GM12891 (cell line): ENCODE data around the gene PEMT.

Experiments
- POLR2A ChIP-seq: IDR thresholded peaks from 2 replicates; pipeline ENCODE4 v1.6.1; 2011; ENCODE audit warnings: low read depth, low read length, control low read depth
- POLR2AphosphoS5 ChIP-seq: IDR thresholded peaks from 2 replicates; pipeline ENCODE4 v1.6.1; 2011; ENCODE audit warnings: low read depth, low read length, control low read depth
- SPI1 ChIP-seq: IDR thresholded peaks from 2 replicates; pipeline ENCODE4 v1.6.1; 2011; ENCODE audit warnings: low read depth, low read length, control low read depth
- TAF1 ChIP-seq: IDR thresholded peaks from 2 replicates; pipeline ENCODE4 v1.6.1; 2011; ENCODE audit warnings: low read depth, low read length, control low read depth

DNA sequence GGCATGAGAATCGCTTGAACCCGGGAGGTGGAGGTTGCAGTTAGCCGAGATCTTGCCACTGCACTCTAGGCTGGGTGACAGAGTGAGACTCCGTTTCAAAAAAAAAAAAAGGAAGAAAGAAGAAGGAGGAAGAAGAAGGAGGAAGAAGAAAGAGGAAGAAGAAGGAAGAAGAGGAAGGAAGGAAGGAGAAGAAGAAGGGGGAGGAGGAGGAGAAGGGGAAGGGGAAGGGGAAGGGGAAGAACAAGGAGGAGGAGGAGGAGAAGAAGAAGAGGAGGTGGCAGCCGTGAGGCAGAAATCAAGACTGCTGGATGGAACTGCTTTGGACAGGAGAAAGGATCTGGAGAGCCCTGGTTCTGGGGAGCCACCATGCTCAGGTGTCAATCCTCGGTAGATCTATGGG lies 29.7 kb upstream of the PEMT start:
- no peak for TF ChIP-seq POLR2A
- no peak for TF ChIP-seq POLR2AphosphoS5
- no peak for TF ChIP-seq TAF1
- TF ChIP-seq SPI1: no peak
